GM21576 (cell line): ENCODE results near the gene LYST.
"Not testable (repeated sequence)": the region's sequence is repeated elsewhere in the genome, so short reads cannot be mapped to it uniquely, and the experiment has no call there.

Experiments used
- ATAC-seq: cut with Tn5 transposase; IDR thresholded peaks from one replicate; pipeline ENCODE4 v1.9.1; 2021; ENCODE audit warnings: mild to moderate bottlenecking, moderate library complexity; ENCODE audit not compliant: unreplicated experiment

LYST gene

DNA sequence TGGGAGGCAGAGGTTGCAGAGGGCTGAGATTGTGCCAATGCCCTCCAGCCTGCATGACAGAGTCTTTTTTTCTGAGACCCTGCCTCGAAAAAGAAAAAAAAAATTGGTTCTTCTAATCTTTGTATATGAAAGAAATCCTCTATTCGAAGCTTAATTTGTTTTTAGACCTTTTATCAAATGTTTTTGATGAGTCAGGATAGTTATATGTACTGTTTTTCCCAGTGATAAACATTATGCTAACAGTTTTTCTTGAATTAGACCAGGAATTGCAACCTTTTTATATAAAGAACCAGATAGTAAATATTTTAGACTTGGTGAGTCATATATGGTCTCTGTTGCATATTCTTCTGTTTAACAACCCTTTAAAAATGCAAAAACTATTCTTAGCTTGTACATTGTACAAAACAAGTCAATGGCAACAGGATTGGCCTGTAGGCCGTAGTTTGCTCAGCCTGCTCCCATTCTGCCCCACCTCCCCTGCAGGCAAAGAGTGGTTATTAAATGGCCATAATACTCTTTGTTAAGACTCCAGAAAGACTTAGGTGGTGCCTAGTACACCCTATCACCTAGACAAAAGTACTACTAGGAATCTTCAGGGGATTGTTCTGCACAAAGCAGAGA, 45.2 kb downstream of the LYST start:
- ATAC-seq: no peak

- no peak for ATAC-seq
Measured at GRCh38 chr1:235820061-235820460, 46.6 kb downstream of the LYST start.

- no peak for ATAC-seq
Measured at GRCh38 chr1:235818632-235819136, 48.0 kb downstream of the LYST start.

- no peak for ATAC-seq
Measured at GRCh38 chr1:235817101-235817728, 49.5 kb downstream of the LYST start.

DNA sequence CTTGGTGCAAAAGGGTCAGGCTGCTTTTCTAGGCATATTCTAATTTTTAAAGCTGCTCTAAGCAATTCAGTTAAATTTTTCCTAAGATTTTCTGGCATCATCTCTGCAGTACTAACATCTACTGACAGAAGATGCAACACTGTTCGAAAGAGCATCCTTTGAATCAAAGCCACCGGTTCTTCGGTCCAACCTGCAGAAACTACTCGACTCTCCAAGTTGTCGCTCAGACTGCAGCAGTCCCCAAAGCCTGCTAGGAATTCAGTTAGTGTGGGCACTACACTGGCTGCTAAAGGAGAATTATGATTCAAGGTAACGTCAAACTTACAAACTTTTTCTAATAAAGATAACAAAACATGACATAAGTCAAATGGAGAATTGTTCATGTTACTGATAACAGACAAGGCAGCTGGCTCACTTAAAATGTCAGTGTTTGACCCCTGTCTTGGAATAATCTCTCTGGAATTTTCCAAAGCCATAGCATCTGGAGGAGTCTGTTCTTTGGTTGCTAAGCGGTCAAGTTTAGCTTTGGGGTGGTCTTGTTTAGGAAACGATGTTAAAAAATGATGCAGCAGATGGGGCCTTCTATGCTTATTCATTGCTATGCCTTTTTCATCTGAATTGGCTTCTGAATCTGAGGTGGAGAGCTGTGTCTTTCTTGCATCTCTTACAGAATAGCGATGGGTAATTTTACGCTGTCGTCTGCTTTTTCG, 56.9 kb downstream of the LYST start:
- no peak for ATAC-seq

DNA sequence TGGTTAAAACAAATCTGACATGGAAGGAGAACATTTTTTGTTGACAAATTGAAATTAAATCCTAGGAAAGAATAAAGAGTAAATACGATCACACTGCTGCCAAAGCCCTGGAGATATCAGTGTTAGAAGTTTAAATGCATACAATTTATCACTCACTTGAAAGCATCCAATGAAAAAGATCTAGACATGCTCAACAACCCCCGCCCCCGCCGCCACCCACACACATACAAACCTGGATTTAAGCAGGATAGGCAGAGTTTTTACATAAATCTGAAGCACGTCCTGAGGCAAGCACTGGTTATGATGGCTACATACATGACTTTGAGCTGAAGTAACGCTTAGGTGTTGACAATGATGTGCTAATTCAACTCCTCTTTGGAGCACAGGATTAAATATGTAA, 58.5 kb downstream of the LYST start:
- ATAC-seq: no peak

GRCh38 chr1:235806123-235806522, 60.6 kb downstream of the LYST start:
- no peak for ATAC-seq

DNA sequence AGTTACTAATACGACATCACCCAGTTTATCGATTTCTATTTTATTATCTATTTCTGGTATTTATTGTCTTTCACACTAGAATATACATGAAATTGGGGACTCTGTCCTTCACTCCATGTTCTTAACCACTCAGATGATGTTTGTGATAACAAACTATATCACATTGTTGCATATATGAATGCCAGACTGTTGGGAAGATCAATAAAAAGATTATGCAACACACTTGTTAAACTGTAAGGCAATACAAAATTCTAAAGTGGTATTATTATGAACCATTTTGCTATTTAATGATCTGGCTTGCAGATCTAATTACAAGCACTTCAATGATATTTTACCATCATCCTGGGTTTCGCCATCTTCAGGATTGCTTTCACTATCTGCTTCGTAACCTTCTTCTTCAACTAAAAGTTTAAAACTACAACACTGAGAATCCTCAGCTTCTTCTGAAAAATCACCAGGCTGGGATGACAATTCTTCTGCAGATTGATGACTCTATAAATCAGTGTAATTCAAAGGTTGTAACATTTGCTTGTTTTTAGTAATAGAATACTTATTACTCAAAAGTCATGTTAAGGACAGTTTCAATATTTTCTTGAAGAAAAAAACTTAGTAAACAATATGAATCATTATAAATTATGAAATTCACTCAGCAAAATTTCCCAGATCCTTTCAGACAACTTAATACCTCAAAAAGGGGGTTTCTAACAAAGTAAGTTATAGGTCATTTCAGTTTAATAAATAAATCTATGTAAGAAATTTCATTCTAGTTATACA, 63.9 kb downstream of the LYST start:
- no peak for ATAC-seq

GRCh38 chr1:235799264-235799663, 67.4 kb downstream of the LYST start:
- no peak for ATAC-seq

- ATAC-seq: no peak
Measured at GRCh38 chr1:235791532-235792060, 75.1 kb downstream of the LYST start.

- no peak for ATAC-seq
Measured at GRCh38 chr1:235790123-235790522, 76.6 kb downstream of the LYST start.

GRCh38 chr1:235786227-235786898, 80.3 kb downstream of the LYST start:
- ATAC-seq: not testable (repeated sequence)

DNA sequence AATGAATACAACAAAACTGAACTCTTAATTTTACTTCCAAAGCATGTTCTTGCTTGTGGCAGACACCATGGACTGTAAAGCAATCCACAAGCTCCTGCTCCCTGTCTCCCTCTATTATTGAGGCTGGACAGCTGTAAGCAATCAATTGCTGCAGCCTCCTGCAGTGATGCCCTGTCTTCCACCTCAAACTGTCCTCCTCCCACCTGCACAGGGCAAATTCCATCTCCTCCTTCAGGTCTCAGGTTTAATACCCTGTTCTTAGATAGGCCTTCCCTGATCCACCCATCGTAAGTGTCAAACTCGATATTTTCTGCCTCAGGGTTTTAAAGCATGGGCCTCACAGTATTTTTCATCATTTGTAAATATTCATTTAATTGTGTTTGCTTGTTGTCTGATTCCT, 81.8 kb downstream of the LYST start:
- ATAC-seq: no peak

DNA sequence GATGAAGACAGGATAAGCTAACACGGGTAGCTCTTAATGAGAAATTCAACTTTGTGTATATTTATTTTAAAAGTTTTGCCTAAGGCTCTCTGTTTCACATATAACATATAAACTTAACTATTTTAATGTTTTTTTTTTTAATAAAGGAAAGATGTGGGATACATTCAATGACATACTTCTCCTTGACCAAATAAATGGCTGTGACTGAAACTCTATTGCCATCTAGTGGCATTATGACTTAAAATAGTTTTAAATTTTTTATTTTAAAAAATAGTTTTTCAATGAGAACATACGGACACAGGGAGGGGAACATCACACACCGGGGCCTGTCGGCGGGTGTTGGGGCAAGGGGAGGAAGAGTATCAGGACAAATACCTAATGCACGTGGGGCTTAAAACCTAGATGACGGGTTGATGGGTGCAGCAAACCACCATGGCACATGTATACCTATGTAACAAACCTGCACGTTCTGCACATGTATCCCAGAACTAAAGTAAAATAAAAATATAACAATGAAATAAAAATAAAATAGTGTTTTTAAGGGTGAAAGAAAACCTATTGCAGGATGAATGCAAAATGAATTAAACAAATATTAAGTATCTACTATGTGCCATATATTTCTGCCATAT, 83.4 kb downstream of the LYST start:
- ATAC-seq: no peak

DNA sequence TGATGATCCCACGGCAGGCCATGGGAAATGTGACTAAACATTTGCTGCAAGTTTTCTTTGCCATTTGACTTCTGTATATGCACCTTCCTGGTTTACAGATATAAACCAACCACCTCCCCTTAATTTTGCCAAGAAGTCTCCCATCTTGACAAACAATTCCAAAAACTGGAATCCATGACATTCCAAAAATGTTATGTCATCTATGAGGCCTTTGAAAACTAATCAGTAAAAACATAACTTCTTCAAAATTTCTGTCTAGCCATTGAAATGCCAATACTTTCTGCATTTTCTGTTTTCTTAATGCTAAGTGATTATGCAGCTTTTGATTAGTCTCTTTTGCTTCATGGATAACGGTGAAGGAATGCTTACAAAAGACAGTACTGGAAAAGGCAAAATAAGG, 84.1 kb downstream of the LYST start:
- no peak for ATAC-seq

- ATAC-seq: no peak
Measured at GRCh38 chr1:235781807-235782206, 84.9 kb downstream of the LYST start.

- ATAC-seq: no peak
Measured at GRCh38 chr1:235779770-235780169, 86.9 kb downstream of the LYST start.

DNA sequence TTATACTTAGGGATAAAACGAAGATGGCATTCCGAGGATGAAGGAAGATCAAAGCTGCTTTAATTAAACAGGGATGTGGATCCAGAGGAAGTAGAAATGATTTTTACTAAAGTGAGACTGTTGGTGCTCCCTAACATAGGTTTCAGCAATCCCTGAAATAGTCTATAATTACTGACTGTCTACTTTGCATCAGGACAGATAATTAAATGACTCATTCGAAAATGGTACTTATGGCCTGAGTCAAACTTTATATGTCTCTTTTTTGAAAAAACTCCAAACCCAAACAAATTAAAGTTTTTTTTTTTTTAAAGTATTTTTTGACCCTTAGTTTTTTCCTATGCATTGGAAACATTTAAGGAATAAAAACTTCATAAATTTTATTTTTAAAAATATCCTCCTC, 90.3 kb downstream of the LYST start:
- ATAC-seq: no peak

- no peak for ATAC-seq
Measured at GRCh38 chr1:235775246-235775860, 91.4 kb downstream of the LYST start.

DNA sequence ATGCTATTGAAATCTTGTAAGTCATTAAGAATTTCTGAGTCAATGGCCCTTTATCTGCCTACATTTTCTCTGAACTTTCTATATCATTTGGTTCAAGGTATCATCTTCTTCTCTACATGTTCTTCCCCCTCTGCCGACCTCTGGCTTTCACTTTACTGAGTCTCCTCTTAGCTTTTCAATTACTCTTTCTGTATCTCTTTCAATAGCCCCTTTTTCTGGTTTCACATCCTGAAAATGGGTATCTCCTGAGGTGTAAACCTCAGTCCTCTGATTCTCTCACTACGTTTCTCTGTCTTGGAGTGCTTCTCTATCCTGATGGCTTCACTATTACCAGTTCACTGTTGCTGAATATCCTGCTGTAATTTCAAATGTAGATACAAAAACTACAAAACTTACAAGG, 98.9 kb downstream of the LYST start:
- ATAC-seq: peak; percentile 95
